GM13976 (cell line): ENCODE measurements around the gene ACOT12.
"Not testable (repeated sequence)": the region's sequence is repeated elsewhere in the genome, so short reads cannot be mapped to it uniquely, and the experiment has no call there.

Experiments
- DNase-seq: peaks from one replicate; pipeline ENCODE4 v3.0.0; 2012; ENCODE audit warnings: low spot score
- CTCF ChIP-seq: IDR thresholded peaks from 2 replicates; pipeline ENCODE4 v1.5.1; 2012; ENCODE audit warnings: borderline replicate concordance, mild to moderate bottlenecking; ENCODE audit not compliant: insufficient read depth; ENCODE audit errors: extremely low read depth, missing control alignments, control extremely low read depth
- in situ Hi-C: fragments of 300-500 bp; cut with MboI; formaldehyde crosslinking; loops from one replicate; pipeline ENCODE4 v1.12.0; 2022; ENCODE audit warnings: low sequenced_read_pairs, mixed read lengths, inconsistent platforms; ENCODE audit not compliant: unreplicated experiment

ACOT12 gene

GRCh38 chr5:81305785-81306184 is 88.1 kb downstream of the ACOT12 start:
- no peak for TF ChIP-seq CTCF
- DNase-seq: peak; percentile 18
- in situ Hi-C loops: no loop called here

- DNase-seq: no peak
- in situ Hi-C loops: no loop called here
- no peak for TF ChIP-seq CTCF
These were observed 90.4 kb downstream of the ACOT12 start for GRCh38 chr5:81303563-81303962.

- TF ChIP-seq CTCF: no peak
- in situ Hi-C loops: no loop called here
- no peak for DNase-seq
These were observed 91.3 kb downstream of the ACOT12 start for GRCh38 chr5:81302596-81302995.

GRCh38 chr5:81301271-81302015 is 92.5 kb downstream of the ACOT12 start, which contains the start of gene ZCCHC9:
ZCCHC9 (plus strand) TSS chr5:81301587; CDS start chr5:81304758, 3,171 bp downstream.
- in situ Hi-C loops: no loop called here

GRCh38 chr5:81300921-81301270 is 93.0 kb downstream of the ACOT12 start:
- in situ Hi-C loops: no loop called here
- no peak for TF ChIP-seq CTCF
- DNase-seq: no peak

More at GRCh38 chr5:81301271-81302015, 92.5 kb downstream of the ACOT12 start, which contains the start of gene ZCCHC9:
- no peak for TF ChIP-seq CTCF
- DNase-seq: peak; percentile 91

GRCh38 chr5:81297531-81297930 is 96.4 kb downstream of the ACOT12 start:
- DNase-seq: no peak
- no peak for TF ChIP-seq CTCF
- in situ Hi-C loops: no loop called here

- in situ Hi-C loops, DNase-seq: not testable (repeated sequence)
These were observed 99.9 kb downstream of the ACOT12 start for GRCh38 chr5:81294021-81294420.
